Measurements from ENCODE around the gene UGT1A9.
"Not testable (repeated sequence)": the region's sequence is repeated elsewhere in the genome, so short reads cannot be mapped to it uniquely, and the experiment has no call there.

Gene UGT1A9

DNA sequence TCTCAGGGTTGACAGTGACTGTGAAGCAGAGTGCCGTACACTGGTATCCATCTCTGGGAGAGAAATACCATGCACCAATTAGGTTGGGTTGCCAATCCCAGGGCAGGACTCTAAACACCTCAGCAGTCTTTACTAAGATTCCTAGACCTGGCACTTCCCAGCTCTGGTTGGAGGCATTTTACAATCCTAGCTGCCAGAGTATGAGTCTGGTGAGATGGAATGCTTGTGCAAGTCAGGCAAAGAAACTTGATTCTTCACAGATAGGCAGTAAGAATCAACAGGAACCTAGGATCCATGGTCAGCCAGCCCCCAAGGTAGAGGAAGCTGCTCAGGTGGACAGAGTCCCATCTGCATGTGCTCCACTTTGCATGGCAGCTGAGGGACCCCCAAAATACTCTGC, 35.0 kb downstream of the UGT1A9 start:
- no peak overlapping the region for H3K4me3 ChIP-seq (ENCODE audit: low read length)
- no peak for DNase-seq (ENCODE audit: low read depth, low spot score)

DNA sequence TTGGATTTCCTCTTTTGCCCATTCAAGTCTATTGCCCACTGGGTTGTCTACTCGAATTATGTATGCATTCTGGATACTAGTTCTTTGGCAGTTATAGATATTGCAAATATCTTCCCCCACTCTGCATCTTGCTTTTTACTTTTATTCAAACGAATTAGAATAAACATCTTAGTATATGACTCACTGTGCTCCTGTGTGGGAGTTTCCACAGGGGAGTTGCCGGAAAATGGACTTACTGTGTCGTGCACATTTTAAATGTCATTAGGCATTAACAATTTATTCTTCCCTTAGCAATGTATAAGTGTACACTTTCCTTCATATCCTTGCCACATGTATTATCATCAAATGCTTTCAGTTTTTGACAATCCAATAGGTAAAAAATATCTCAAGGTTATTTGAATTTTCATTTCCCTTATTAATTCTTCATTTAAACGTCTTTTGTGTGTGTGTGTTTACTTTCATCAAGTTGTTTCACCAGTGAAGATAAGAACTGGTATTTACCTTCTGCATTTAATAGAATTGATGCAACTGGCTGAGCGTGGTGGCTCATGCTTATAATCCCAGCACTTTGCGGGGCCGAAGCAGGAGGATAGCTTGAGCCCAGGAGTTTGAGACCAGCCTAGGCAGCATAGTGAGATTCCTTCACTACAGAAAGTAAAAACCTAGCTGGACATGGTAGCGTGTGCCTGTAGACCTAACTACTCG, 36.4 kb downstream of the UGT1A9 start:
- H3K4me3 ChIP-seq (ENCODE audit: low read length): no peak overlapping the region
- no peak for DNase-seq (ENCODE audit: low read depth, low spot score)

DNA sequence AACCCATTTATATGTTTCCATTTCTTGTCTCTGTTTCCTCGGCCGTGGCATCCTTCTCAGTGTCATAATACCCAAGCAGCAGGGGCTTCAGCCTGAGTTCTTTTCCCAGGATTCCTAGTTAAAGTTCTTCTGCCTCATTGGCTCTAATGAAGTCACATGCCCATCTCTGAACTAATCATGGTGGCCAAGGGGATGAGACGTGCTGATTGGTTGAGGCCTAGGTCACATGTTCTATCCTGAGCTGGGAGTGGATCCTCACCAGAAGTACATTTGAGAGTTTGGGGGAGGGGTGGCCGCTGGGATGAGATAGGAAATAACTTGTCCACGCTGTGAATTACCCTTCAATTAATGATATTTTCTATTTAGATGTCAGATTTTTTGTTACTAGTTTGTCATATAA, 37.2 kb downstream of the UGT1A9 start:
- DNase-seq (ENCODE audit: low read depth, low spot score): no peak
- no peak overlapping the region for H3K4me3 ChIP-seq (ENCODE audit: low read length)

DNA sequence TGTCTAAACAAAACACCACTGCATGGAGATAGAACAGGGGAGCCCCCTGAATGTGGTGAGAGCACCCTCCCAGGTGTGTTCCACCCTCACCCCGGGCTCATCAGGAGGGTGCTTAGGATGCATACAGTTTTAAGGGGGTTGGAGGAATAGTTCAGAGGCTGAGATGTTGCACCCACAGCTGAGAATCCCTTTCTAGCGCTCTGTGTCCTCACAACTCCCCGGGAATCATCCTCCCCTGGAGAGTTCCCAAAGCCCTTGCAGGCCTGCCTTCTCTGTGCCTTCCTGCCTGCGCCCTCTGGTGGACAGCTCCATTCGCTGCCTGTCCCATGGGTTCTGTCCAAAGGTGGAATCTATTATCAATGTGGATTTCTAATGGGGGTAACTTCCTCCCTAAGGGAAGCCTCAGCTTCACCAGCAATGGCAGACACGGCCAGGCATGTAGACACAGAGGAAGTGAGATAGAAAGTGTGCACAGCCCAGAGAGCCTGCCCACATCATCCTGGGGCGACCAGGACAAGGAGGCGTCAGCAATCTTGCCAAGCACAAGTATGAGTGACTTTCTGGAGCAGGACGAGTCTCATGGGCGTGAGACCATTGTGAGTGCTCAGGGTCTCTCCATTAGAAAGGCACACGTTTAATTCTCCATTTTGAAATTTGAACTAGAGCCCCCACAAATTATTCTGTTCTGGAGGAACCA, 39.8 kb downstream of the UGT1A9 start:
- peak; percentile 36 for DNase-seq (ENCODE audit: low read depth, low spot score)
- no peak overlapping the region for H3K4me3 ChIP-seq (ENCODE audit: low read length)

DNA sequence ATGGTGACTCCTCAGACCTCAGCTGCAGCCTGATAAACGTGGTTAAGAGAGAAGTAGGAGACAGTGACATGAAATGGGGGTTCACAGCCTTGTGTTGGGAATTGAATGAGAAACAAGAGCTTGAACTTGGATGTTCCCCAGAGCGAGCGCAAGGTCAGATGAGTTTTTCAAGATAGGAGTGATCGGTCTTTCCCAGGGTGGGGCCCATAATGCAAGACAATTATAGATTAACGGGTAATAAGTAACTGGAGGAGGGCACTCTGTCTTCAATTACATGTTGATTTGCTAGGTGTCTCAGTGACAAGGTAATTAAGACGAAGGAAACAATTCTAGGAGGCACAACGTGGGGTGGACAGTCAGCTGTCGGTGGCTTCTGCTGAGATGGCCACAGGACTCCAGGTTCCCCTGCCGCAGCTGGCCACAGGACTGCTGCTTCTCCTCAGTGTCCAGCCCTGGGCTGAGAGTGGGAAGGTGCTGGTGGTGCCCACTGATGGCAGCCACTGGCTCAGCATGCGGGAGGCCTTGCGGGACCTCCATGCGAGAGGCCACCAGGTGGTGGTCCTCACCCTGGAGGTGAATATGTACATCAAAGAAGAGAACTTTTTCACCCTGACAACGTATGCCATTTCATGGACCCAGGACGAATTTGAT, 41.0 kb downstream of the UGT1A9 start, which contains the start of gene UGT1A5:
Gene UGT1A5, plus strand, starts transcription at position 297 of the 651 bp plus-strand sequence. Its CDS starts 85 bp downstream, at position 382.
- DNase-seq (ENCODE audit: low read depth, low spot score): no peak
- H3K4me3 ChIP-seq (ENCODE audit: low read length): no peak within 1 kb of the TSS

DNA sequence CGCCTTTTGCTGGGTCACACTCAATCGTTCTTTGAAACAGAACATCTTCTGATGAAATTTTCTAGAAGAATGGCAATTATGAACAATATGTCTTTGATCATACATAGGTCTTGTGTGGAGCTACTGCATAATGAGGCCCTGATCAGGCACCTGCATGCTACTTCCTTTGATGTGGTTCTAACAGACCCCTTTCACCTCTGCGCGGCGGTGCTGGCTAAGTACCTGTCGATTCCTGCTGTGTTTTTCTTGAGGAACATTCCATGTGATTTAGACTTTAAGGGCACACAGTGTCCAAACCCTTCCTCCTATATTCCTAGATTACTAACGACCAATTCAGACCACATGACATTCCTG, 41.5 kb downstream of the UGT1A9 start:
- H3K4me3 ChIP-seq (ENCODE audit: low read length): no peak overlapping the region
- peak; percentile 56 for DNase-seq (ENCODE audit: low read depth, low spot score)

DNA sequence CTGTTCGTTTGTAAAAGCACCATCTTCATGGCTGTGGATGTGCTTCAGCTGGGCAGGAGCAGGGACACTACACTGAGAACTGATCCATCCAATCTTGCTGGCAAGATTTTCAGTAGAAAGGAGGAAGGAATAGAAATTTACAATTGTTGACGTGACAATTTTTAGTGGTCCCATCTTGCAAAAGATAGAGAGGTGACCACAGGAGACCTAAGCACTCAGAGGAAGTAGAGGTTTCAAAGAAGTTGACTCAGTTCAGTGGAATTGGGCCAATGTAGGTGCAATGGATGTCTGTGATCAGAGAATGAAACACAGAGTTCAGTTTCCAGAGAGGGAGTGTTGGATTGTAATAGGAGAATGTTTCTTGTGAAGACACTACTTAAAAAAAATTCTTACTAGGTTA, 42.4 kb downstream of the UGT1A9 start:
- no peak overlapping the region for H3K4me3 ChIP-seq (ENCODE audit: low read length)
- no peak for DNase-seq (ENCODE audit: low read depth, low spot score)

DNA sequence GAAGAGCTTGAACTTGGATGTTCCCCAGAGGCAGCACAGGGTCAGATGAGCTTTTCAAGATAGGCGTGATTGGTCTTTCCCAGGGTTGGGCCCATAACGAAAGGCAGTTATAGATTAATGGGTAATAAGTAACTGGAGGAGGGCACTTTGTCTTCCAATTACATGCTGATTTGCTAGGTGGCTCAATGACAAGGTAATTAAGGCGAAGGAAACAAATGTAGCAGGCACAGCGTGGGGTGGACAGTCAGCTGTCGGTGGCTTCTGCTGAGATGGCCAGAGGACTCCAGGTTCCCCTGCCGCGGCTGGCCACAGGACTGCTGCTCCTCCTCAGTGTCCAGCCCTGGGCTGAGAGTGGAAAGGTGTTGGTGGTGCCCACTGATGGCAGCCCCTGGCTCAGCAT, 46.9 kb downstream of the UGT1A9 start, which contains the start of gene UGT1A4:
Gene UGT1A4, plus strand, starts transcription at position 185 of the 400 bp plus-strand sequence. Its CDS starts 85 bp downstream, at position 270.
- no peak within 1 kb of the TSS for H3K4me3 ChIP-seq (ENCODE audit: low read length)
- DNase-seq (ENCODE audit: low read depth, low spot score): no peak

DNA sequence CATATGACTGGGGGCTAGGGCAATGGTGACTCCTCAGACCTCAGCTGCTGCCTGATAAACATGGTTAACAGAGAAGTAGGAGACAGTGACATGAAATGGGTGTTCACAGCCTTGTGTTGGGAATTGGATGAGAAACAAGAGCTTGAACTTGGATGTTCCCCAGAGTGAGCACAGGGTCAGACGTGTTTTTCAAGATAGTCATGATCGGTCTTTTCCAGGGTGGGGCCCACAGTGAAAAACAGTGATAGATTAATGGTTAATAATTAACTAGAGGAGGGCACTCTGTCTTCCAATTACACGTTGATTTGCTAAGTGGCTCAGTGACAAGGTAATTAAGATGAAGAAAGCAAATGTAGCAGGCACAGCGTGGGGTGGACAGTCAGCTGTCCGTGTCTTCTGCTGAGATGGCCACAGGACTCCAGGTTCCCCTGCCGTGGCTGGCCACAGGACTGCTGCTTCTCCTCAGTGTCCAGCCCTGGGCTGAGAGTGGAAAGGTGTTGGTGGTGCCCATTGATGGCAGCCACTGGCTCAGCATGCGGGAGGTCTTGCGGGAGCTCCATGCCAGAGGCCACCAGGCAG, 57.1 kb downstream of the UGT1A9 start, which contains the start of gene UGT1A3:
Gene UGT1A3, plus strand, starts transcription at position 320 of the 579 bp plus-strand sequence. Its CDS starts 85 bp downstream, at position 405.
- no peak within 1 kb of the TSS for H3K4me3 ChIP-seq (ENCODE audit: low read length)
- no peak for DNase-seq (ENCODE audit: low read depth, low spot score)

DNA sequence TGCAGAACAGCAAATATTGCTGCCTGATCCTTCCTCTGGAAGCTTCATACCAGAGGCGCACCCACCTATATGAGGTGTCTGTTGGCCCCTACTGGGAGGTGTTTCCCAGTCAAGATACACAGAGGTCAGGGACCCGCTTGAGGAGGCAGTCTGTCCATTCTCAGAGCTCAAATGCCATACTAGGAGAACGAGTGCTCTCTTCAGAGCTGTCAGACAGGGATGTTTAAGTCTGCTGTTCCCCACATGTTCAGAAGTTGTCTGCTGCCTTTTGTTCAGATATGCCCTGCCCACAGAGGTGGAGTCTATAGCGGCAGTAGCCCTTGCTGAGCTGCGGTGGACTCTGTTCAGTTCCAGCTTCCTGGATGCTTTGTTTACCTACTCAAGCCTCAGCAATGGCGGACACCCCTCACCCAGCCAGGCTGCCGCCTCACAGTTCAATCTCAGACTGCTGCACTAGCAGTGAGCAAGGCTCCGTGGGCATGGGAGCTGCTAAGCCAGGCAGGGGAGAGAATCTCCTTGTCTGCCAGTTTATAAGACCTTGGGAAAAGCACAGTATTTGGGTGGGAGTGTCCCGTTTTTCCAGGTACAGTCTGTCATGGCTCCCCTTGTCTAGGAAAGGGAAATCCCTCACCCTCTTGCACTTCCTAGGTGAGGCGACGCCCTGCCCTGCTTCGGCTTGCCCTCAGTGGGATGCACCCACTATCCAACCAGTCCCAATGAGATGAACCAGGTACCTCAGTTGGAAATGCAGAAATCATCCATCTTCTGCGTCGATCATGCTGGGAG, 65.4 kb downstream of the UGT1A9 start:
- not testable (repeated sequence) for H3K4me3 ChIP-seq (ENCODE audit: low read length)

DNA sequence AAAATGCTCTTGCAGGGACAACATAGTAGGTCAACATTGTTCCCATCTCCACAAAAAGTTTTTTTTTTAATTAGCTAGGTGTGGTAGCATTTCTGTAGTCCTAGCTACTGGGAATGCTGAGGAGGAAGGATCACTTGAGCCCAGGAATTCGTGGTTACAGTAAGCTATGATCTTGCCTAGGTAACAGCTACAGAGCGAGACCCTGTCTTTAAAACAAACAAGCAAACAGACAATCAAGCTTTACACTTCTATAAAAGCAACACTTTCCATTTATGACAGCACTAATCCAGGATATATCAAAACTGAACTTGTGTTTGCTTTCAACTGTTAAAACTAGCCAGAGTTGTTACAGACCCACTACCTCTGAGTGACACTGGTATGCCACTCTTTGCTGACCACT, 69.2 kb downstream of the UGT1A9 start:
- no peak for DNase-seq (ENCODE audit: low read depth, low spot score)
- H3K4me3 ChIP-seq (ENCODE audit: low read length): no peak overlapping the region

More for the DNA sequence above, 65.4 kb downstream of the UGT1A9 start:
- DNase-seq (ENCODE audit: low read depth, low spot score): not testable (repeated sequence)

DNA sequence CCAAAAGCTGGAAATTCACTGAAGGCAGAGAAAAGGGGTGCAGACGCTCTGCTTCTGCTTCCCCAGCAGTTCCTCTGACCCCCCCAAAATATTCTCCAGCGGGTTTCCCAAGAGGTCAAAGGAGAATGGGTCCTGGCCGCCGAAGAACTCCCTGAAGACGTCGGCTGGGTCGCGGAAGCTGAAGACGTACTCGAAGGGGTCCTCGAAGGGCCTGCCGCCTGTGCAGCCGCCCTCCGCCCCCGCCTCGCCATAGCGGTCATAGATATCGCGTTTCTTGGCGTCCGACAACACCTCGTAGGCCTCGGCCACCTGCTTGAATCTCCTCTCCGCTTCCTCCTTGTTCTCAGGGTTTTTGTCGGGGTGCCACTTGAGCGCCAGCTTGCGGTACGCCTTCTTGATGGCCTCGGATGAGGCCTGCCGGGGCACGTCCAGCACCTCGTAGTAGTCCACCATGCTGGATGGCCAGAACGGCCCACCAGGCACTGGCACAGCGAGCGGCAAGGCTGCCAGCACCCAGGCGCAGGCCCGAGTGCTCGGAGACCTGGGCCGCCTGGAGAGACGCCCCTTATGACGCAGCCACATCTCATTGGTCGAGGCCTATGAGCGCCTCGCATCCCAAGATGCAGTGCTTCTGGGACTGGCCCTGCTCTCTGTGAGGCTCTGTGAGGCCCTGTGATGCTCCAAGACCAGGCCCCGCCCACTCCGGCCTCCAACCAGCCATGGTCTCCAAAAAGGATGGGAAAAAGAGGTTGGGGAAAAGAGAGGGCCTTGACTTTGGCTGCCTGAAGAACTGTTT, 72.0 kb downstream of the UGT1A9 start:
- no peak overlapping the region for H3K4me3 ChIP-seq (ENCODE audit: low read length)

DNA sequence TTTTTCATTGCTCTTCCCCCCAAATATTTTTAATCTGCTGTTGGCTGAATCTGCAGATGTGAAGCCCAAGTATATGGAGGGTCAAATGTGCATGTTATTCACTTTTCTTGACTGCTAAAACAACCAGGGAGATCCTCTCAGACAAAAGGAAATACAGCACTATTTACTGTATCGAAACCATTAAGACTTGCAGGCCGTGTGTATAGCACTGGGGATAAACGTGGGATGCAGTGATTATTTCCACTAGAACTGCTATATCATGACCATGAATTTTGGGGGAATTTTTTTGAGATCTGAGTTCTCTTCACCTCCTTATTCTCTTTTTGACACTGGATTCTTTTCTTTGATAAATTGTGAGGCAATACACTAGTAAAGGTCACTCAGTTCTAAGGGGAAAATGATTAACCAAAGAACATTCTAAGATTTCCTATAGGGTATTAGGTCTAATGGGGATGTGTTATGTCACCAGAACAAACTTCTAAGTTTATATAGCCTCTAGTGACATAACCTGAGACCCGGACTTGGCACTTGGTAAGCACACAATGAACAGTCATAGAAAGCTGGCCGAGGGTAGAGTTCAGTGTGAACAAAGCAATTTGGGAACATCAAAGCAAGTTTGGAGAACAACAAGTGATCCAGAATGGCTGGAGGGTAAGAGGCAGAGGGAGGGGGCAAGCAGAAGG, 73.5 kb downstream of the UGT1A9 start:
- H3K4me3 ChIP-seq (ENCODE audit: low read length): no peak overlapping the region
- no peak for DNase-seq (ENCODE audit: low read depth, low spot score)

More for the DNA sequence above, 72.0 kb downstream of the UGT1A9 start:
- DNase-seq (ENCODE audit: low read depth, low spot score): no peak

DNA sequence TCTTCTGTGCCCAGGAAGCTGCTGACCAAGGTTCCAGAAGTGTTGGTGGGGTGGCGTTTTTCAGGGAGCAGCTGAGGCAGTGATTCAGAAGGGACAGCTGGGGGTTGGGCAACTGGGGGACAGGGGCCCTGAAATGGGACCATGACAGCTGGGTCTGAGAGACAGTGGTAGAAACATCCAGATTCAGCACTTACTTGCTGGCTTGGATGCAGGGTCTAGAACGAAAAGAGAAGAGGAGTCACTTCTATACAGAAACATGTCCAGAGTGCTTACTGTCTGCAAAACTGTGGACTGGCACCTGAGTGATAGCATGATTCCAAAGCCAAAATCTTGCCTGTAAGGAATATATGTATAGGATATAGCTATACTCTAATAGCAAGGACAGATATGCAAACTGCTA, 74.1 kb downstream of the UGT1A9 start:
- H3K4me3 ChIP-seq (ENCODE audit: low read length); DNase-seq (ENCODE audit: low read depth, low spot score): not testable (repeated sequence)

DNA sequence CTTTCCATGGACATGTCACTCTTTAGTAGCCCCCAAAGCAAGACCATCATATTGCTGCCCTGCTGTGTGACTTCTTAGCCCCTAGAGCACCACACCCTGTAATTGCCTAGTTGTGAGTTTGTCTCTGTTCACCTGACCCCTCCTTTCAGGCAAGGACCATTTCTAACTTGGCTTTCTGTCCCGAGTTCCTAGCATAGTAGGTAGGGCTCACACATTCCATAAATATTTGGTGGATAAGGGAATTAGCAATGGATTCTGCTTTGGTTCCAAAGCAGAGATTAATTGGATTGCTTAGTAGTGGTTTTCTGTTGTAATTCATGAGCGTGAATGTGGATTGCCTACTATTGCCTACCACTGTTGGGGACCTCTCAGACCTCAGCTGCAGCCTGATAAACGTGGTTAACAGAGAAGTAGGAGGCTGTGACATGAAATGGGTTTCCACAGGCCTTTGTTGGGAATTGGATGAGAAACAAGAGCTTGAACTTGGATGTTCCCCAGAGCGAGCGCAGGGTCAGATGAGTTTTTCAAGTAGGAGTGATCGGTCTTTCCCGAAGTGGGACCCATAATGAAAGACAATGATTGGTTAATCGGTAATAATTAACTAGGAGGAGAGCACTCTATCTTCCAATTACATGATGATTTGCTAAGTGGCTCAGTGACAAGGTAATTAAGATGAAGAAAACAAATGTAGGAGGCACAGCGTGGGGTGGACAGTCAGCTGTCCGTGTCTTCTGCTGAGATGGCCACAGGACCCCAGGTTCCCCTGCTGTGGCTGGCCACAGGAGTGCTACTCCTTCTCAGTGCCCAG, 75.0 kb downstream of the UGT1A9 start:
- DNase-seq (ENCODE audit: low read depth, low spot score): no peak
- H3K4me3 ChIP-seq (ENCODE audit: low read length): no peak overlapping the region

DNA sequence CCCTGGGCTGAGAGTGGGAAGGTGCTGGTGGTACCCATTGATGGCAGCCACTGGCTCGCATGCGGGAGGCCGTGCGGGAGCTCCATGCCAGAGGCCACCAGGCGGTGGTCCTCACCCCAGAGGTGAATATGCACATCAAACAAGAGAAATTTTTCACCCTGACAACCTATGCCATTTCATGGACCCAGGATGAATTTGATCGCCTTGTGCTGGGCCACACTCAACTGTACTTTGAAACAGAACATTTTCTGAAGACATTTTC, 75.5 kb downstream of the UGT1A9 start:
- DNase-seq (ENCODE audit: low read depth, low spot score): no peak

DNA sequence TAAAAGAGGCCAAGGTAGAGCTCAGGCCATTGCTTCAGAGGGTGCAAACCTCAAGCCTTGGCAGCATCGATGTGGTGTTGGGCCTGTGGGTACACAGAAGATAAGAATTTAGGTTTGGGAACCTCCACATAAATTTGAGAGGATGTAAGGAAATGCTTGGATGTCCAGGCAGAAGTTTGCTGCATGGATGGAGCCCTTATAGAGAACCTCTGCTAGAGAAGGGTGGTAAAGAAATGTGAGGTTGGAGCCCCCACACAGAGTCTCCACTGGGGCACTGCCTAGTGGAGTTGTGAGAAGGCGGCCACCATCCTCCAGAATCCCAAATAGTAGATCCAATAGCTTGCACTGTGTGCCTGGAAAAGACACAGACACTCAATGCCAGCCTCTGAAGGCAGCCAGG, 79.0 kb downstream of the UGT1A9 start:
- not testable (repeated sequence) for H3K4me3 ChIP-seq (ENCODE audit: low read length); DNase-seq (ENCODE audit: low read depth, low spot score)

More for the DNA sequence above, 75.5 kb downstream of the UGT1A9 start:
- H3K4me3 ChIP-seq (ENCODE audit: low read length): no peak overlapping the region
